NOMO-1 treated with DMSO at 0.1 percent for 48 hours (cell line): Measurements from ENCODE around the gene MRPL12.
"Not testable (repeated sequence)": the region's sequence is repeated elsewhere in the genome, so short reads cannot be mapped to it uniquely, and the experiment has no call there.

Experiments used
- DNase-seq: peaks from one replicate; lab custom pipeline; 2025; ENCODE audit not compliant: unreplicated experiment; lab: John Stamatoyannopoulos, UW

MRPL12 gene

DNA sequence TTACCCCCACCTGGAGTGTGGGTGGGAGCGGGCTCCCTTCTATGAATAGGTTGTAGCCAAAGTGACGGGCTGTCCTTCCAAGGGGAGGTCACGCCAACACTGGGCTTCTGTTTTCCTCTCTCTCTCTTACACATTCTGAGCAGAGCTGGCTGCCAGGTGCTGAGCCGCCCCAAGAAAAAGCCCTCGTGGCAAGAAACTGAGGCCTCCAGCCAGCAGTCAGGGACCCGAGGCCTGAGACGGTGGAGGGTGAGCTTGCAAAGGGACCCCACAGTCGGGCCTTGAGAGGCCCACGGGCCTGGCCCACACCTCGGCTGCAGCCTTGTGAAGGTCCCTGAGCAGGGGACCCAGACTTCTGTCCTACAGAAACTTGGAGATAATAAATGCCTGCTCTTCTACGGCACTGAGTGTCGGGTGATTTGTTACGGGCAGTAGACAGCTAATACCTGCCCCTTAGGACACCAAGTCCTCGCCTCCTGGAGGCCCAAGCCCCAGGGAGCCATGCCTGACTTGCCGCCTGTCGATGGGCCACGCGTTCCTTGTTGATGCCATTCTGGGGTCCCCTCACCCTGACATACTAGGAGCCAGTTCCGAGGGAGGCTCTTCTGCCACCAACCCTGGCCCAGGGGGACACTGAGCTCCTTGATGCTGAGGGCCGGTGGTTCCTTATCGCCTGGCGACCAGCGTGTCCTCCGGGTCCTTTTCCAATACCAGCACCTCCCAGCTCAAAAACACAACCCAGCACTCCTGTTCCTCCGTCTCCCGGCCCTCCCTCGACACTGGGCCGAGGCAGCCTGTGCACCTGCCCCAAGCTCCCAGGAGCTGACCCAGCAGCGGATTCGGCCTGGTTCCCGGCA is 35.0 kb downstream of the MRPL12 start:
- DNase-seq = no peak

GRCh38 chr17:81738801-81739393 is 35.7 kb downstream of the MRPL12 start:
- DNase-seq = no peak

DNA sequence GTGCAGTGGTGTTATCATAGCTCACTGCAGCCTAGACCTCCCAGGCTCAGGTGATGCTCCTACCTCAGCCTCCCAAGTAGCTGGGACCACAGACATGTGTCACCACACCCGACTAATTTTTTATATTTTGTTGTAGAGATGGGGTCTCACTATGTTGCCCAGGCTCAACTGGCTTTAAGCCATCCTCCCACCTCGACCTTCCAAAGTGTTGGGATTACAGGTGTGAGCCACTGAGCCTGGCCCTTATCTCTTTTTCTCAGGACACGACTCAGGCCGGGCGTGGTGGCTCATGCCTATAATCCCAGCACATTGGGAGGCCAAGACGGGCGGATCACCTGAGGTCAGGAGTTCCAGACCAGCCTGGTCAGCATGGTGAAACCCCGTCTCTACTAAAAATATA is 36.4 kb downstream of the MRPL12 start:
- DNase-seq = not testable (repeated sequence)

DNA sequence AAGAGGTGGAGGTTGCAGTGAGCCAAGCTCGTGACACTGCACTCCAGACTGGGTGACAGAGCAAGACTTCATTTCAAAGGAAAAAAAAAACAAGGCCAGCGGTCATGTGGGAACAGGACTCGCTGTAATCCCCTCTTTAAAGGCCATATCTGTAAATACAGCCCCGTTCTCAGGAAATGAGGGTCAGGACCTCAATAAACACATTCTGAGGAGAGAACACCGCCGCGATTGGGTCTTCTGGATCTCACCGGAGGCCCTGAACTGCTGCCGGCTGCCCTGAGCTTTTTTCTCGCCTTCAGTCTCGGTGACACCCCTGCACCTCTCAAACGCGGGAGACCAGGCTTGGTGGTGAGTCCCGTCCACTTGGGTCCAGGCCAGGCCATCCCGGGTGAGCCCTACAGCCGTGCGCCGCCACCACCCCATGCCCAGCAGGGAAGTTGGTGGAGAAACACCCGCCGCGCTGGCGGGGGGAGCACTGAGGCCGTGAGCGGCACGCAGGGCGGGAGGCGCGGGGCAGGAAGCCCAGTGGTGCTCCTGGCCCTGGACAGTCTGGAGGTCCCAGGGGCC is 37.3 kb downstream of the MRPL12 start:
- no peak for DNase-seq

GRCh38 chr17:81741049-81741593 is 38.0 kb downstream of the MRPL12 start:
- no peak for DNase-seq

DNA sequence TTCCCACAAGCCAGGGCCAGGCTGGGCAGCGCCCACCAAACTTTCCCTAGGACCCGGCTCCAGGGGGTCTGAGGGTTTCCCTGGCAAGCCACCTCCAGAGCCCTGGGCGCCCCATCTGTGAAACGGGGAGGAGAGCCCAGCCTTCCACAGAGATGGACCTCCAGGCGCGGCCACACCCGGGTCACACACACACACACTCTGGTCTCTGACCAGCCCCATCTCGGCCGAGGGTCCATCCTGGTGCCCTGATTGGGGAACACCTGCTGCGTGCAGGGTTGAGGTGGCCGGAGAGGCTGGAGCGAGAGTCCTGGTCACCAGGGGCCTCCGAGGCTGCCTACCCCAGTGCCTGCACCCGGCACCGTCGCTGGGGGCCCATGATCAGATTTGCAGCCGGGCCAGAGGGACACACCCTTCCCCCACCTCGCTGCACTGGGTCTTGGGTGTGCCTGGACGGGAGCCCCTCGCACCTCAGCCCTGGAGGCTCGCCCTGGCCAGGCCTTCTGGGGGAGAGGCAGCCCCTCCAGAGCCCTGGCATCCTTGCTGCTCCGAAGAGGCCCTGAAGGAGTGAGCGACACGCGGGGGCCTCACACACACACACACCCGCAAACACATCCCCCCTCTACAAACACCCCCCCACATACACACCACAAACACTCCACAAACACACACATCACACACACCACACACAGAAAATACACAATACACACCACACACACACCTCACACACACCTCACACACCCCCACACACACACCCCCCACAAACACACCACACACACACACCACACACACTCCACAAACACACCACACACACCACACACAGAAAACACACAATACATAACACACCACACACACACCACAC is 38.7 kb downstream of the MRPL12 start:
- no peak for DNase-seq
